Measurements from ENCODE around the gene ABCC1.

- TF ChIP-seq CTCF (IDR thresholded peaks at IDR 0.05) (no peak), ZFX (IDR thresholded peaks at IDR 0.05; ENCODE audit: borderline replicate concordance) (no peak)
Observed at GRCh38 chr16:16096858-16097213, 147.4 kb downstream of the ABCC1 start.

All from 22Rv1 (cell line).